HCT116 (cell line): ENCODE measurements around the gene FGF1. TPM values are rescaled to one million over a fixed set of nuclear protein-coding genes. Genes with fewer than 3 reads are reported as not detected.

ENCODE experiments used
- ATAC-seq: fragments of 200-7000 bp; cut with Tn5 transposase; 2 replicates; pipeline ENCODE4 v1.9.1; 2020; ENCODE audit warnings: mild to moderate bottlenecking, moderate library complexity
- BruUV-seq: library from RNA; stranded (reverse); fragments of 400-500 nt; replicated peaks from 2 replicates; lab custom pipeline; 2021; lab: Mats Ljungman, UMichigan
- CTCF ChIA-PET: fragments of 300-600 bp; sonication (Branson Sonifier 250); formaldehyde crosslinking; loops from one replicate; lab custom pipeline; 2021; ENCODE audit warnings: antibody characterized with exemption; lab: Charles Lee
- POLR2A ChIA-PET: fragments of 300-600, 350-600 bp; sonication (Branson Sonifier 250); formaldehyde crosslinking; loops from one replicate; lab custom pipeline; 2021; ENCODE audit warnings: antibody characterized with exemption; lab: Charles Lee
- RAD21 ChIA-PET, 2 experiments: fragments of 300-600 bp; sonication (Branson Sonifier 250); formaldehyde crosslinking; loops; one replicate each; lab custom pipeline; 2023; ENCODE audit warnings: low total read pairs in 2 of 2; ENCODE audit not compliant: uncharacterized antibody in 2 of 2, unreplicated experiment in 2 of 2, low non-redundant PET in 1 of 2; lab: Charles Lee
- DNase-seq: peaks from one replicate; pipeline ENCODE4 v3.0.0-alpha.2; 2010; ENCODE audit warnings: low read depth, low spot score
- H2AFZ ChIP-seq: fragments of 200-600 bp; shearing (Covaris generic), sonication (generic); 2 replicates; pipeline ENCODE4 v1.6.1; 2017; ENCODE audit warnings: low read depth, mixed run types, mixed read lengths, antibody characterized with exemption, low read length; ENCODE audit not compliant: poor library complexity, severe bottlenecking
- H3K27ac ChIP-seq: 2 replicates; pipeline ENCODE4 v1.5.1; 2012; ENCODE audit warnings: low read depth, low read length
- H3K27me3 ChIP-seq: fragments of 200-600 bp; sonication (generic); 2 replicates; pipeline ENCODE4 v1.6.1; 2016; ENCODE audit warnings: mixed run types, low read length, mixed read lengths; ENCODE audit not compliant: insufficient read depth
- H3K36me3 ChIP-seq, 2 experiments: fragments of 200-500 bp in 1 of 2; fragments of 200-600 bp in 1 of 2; sonication (Bioruptor generic) in 1 of 2; sonication (generic) in 1 of 2; 2 replicates each; pipeline versions ENCODE4 v1.5.1 to v1.6.1; 2014 to 2016; ENCODE audit warnings: low read length in 2 of 2, inconsistent platforms in 1 of 2, mixed read lengths in 1 of 2, mixed run types in 1 of 2; ENCODE audit not compliant: insufficient read depth in 2 of 2, control insufficient read depth in 1 of 2
- H3K4me1 ChIP-seq, 2 experiments: fragments of 200-600 bp in 1 of 2; sonication (generic) in 1 of 2; 2 replicates each; pipeline versions ENCODE4 v1.5.1 to v1.6.1; 2012 to 2017; ENCODE audit warnings: low read length in 2 of 2, inconsistent platforms in 1 of 2, mild to moderate bottlenecking in 1 of 2, mixed read lengths in 1 of 2, mixed run types in 1 of 2, moderate library complexity in 1 of 2; ENCODE audit not compliant: insufficient read depth in 2 of 2, control insufficient read depth in 1 of 2
- H3K4me2 ChIP-seq: fragments of 200-600 bp; sonication (generic); 2 replicates; pipeline ENCODE4 v1.6.1; 2017; ENCODE audit warnings: mixed run types, low read length, mixed read lengths
- H3K4me3 ChIP-seq, 2 experiments: fragments of 200-600 bp in 1 of 2; sonication (generic) in 1 of 2; replicated peaks in 1 of 2; 2 replicates each; pipeline ENCODE4 v1.5.1; 2011 to 2016; ENCODE audit warnings: low read length in 2 of 2, control low read depth in 1 of 2, low read depth in 1 of 2, mild to moderate bottlenecking in 1 of 2, mixed read lengths in 1 of 2, mixed run types in 1 of 2
- H3K79me2 ChIP-seq: fragments of 200-600 bp; sonication (generic); 2 replicates; pipeline ENCODE4 v1.6.1; 2017; ENCODE audit warnings: mild to moderate bottlenecking, mixed run types, low read length, moderate library complexity, mixed read lengths; ENCODE audit not compliant: insufficient read depth
- H3K9ac ChIP-seq: fragments of 200-600 bp; sonication (generic); 2 replicates; pipeline ENCODE4 v1.6.1; 2016; ENCODE audit warnings: low read length, mixed read lengths
- H3K9me2 ChIP-seq: fragments of 200-600 bp; sonication (generic), shearing (Covaris generic); 2 replicates; pipeline ENCODE4 v1.6.1; 2017; ENCODE audit warnings: mixed run types, mild to moderate bottlenecking, moderate library complexity; ENCODE audit not compliant: insufficient read depth
- H3K9me3 ChIP-seq, 2 experiments: fragments of 200-500 bp in 1 of 2; fragments of 200-600 bp in 1 of 2; sonication (Bioruptor generic) in 1 of 2; sonication (generic) in 1 of 2; 2 replicates each; pipeline ENCODE4 v1.6.1; 2014 to 2017; ENCODE audit warnings: low read length in 2 of 2, mixed read lengths in 2 of 2, inconsistent platforms in 1 of 2, low read depth in 1 of 2, mild to moderate bottlenecking in 1 of 2, mixed run types in 1 of 2, moderate library complexity in 1 of 2; ENCODE audit not compliant: control insufficient read depth in 1 of 2, insufficient read depth in 1 of 2
- H4K20me1 ChIP-seq: fragments of 200-600 bp; sonication (generic), shearing (Covaris generic); 2 replicates; pipeline ENCODE4 v1.6.1; 2017; ENCODE audit warnings: mixed run types, mild to moderate bottlenecking, moderate library complexity; ENCODE audit not compliant: insufficient read depth
- CBX3 ChIP-seq: IDR thresholded peaks from 2 replicates; pipeline ENCODE4 v1.6.1; 2012; ENCODE audit warnings: low read depth
- CEBPB ChIP-seq: IDR thresholded peaks from 2 replicates; pipeline ENCODE4 v1.6.1; 2012; ENCODE audit warnings: low read depth
- EGR1 ChIP-seq: IDR thresholded peaks from 2 replicates; pipeline ENCODE4 v1.6.1; 2012; ENCODE audit warnings: low read depth
- ELF1 ChIP-seq: IDR thresholded peaks from 2 replicates; pipeline ENCODE4 v1.6.1; 2012; ENCODE audit warnings: low read depth, borderline replicate concordance
- FOSL1 ChIP-seq: IDR thresholded peaks from 2 replicates; pipeline ENCODE4 v1.6.1; 2012; ENCODE audit warnings: low read depth
- MAX ChIP-seq: IDR thresholded peaks from 2 replicates; pipeline ENCODE4 v1.6.1; 2012
- POLR2A ChIP-seq: IDR thresholded peaks from 2 replicates; pipeline ENCODE4 v1.7.0; 2011; ENCODE audit warnings: borderline replicate concordance; ENCODE audit not compliant: insufficient read depth, insufficient read length; ENCODE audit errors: extremely low read depth
- RAD21 ChIP-seq: IDR thresholded peaks from 2 replicates; pipeline ENCODE4 v1.6.1; 2012; ENCODE audit warnings: low read depth, mild to moderate bottlenecking
- REST ChIP-seq: IDR thresholded peaks from 2 replicates; pipeline ENCODE4 v1.6.1; 2012; ENCODE audit warnings: low read depth
- SIN3A ChIP-seq: IDR thresholded peaks from 2 replicates; pipeline ENCODE4 v1.6.1; 2012; ENCODE audit warnings: low read depth
- SP1 ChIP-seq: IDR thresholded peaks from 2 replicates; pipeline ENCODE4 v1.6.1; 2012; ENCODE audit warnings: low read depth
- TCF7L2 ChIP-seq: IDR thresholded peaks from 2 replicates; pipeline ENCODE4 v1.7.0; 2011; ENCODE audit warnings: borderline replicate concordance, inconsistent platforms; ENCODE audit not compliant: insufficient read depth, insufficient read length; ENCODE audit errors: extremely low read depth
- ZBTB33 ChIP-seq: IDR thresholded peaks from 2 replicates; pipeline ENCODE4 v1.6.1; 2011; ENCODE audit warnings: mild to moderate bottlenecking, low read length, moderate library complexity; ENCODE audit not compliant: insufficient replicate concordance; ENCODE audit errors: extremely low read depth
- ZFX ChIP-seq: fragments of 450-650 bp; IDR thresholded peaks from 2 replicates; pipeline ENCODE4 v1.6.1; 2017
- ZNF274 ChIP-seq: fragments of 200-500 bp; sonication (Bioruptor generic); IDR thresholded peaks from 2 replicates; pipeline ENCODE4 v1.6.1; 2014; ENCODE audit warnings: mild to moderate bottlenecking, low read depth, low read length, inconsistent platforms
- intact Hi-C: fragments of 100-400 bp; cut with micrococcal nuclease; formaldehyde crosslinking; loops from 2 replicates; pipeline ENCODE4 v1.10.0; 2022
- total RNA-seq: library from RNA; stranded (reverse); gene quantifications from one replicate; pipeline ENCODE4 v1.2.1, GENCODE V29; 2021; ENCODE audit not compliant: unreplicated experiment

FGF1 gene
- total RNA-seq, 1 experiment from 2014 or later, result not detected

GRCh38 chr5:142627383-142628217 lies 58.3 kb downstream of the FGF1 start:
- H4K20me1 ChIP-seq, result no peaks in the 10 kb centered on the region
- no peak for DNase-seq

More at GRCh38 chr5:142627383-142628217, 58.3 kb downstream of the FGF1 start:
- H3K4me1 ChIP-seq, result no peaks in the 10 kb centered on the region
- ChIA-PET RAD21 (no interaction called here), CTCF (interaction anchor here (1.1 kb wide), 1 partner anchor 26 kb away, joined by 4 read pairs; no protein-coding TSS in a partner anchor), POLR2A (no interaction called here)
- no peaks in the 10 kb centered on the region for H3K9me2 ChIP-seq
- TF ChIP-seq CEBPB, result no peak
- TF ChIP-seq ZNF274, result no peak
- no peak for TF ChIP-seq SIN3A
- no peak for TF ChIP-seq EGR1
- no peak for TF ChIP-seq TCF7L2
- TF ChIP-seq SP1, result no peak
- no peak for TF ChIP-seq ELF1
- TF ChIP-seq RAD21, result no peak
- TF ChIP-seq ZFX, result no peak
- no peak for TF ChIP-seq POLR2A
- TF ChIP-seq REST, result no peak
- no peak for TF ChIP-seq FOSL1
- TF ChIP-seq CBX3, result no peak
- TF ChIP-seq MAX, result no peak
- no peak for TF ChIP-seq ZBTB33
- no peaks in the 10 kb centered on the region for H3K9me3 ChIP-seq
- H3K27me3 ChIP-seq, result no peaks in the 10 kb centered on the region
- H2AFZ ChIP-seq, result no peak overlapping the region
- no peaks in the 10 kb centered on the region for H3K79me2 ChIP-seq
- no TSS peak for BruUV-seq
- ATAC-seq, result no peak
- H3K4me3 ChIP-seq, result no peak overlapping the region
- H3K36me3 ChIP-seq, result no peaks in the 10 kb centered on the region
- intact Hi-C loops, result no loop called here
- no peak overlapping the region for H3K4me2 ChIP-seq
- H3K9ac ChIP-seq, result no peak overlapping the region
- H3K27ac ChIP-seq, result no peak overlapping the region
